ENCODE results near the gene MSH5. TPM values are rescaled to one million over a fixed set of nuclear protein-coding genes. Genes with fewer than 3 reads are reported as not detected.

MSH5 gene
- total and polyA plus RNA-seq, 2 of the 13 experiments (the other 11 are each of a cell fraction or from before 2014, with no cell fraction given), result 10.2 to 38.7 TPM

GRCh38 chr6:31728767-31729514 lies 10.9 kb upstream of the MSH5 start, which contains the start of gene DDAH2:
TSS of gene DDAH2 (minus strand) at chr6:31729299. CDS start at chr6:31729161, 138 bp downstream.
- Histone ChIP-seq H4K20me1 (ENCODE audit: insufficient read depth, low read length) (peaks cover 21% of the 10 kb centered on the region; the same call in 1 of the 2 replicates), H3K27ac (ENCODE audit: extremely low read length, insufficient read depth, low read length) (peak within 1 kb of the TSS; percentile 72), H2AFZ (ENCODE audit: low read length) (no peak within 1 kb of the TSS), H3K4me2 (ENCODE audit: low read depth, low read length) (peak within 1 kb of the TSS; percentile 86), H3K27me3 (ENCODE audit: control insufficient read depth in 1 of 2, insufficient read depth in 2 of 2, low read length in 2 of 2) (no peaks in the 10 kb centered on the region), H3K79me2 (ENCODE audit: insufficient read depth, low read length) (peaks cover 10% of the 10 kb centered on the region), H3K4me1 (ENCODE audit: insufficient read depth, low read length) (peaks cover 50% of the 10 kb centered on the region), H3K9ac (ENCODE audit: insufficient read depth, low read depth, low read length) (peak within 1 kb of the TSS; percentile 65), H3K4me3 (replicated peaks in 1 of 3; ENCODE audit: insufficient read depth in 1 of 3, low read depth in 2 of 3, low read length in 3 of 3) (peak within 1 kb of the TSS; percentile 60 to 79 (median 72)), H3K36me3 (replicated peaks in 1 of 2; ENCODE audit: control insufficient read depth in 1 of 2, insufficient read depth in 2 of 2, low read length in 2 of 2) (peaks cover 23 to 33% of the 10 kb centered on the region in 2 experiments), H3K9me3 (ENCODE audit: low read length) (no peaks in the 10 kb centered on the region)
- intact Hi-C loops (cut with micrococcal nuclease; ENCODE audit: unreplicated experiment) (loop anchor here (1.0 kb wide), 2 partner anchors 8 to 40 kb away; no protein-coding TSS in a partner anchor), in situ Hi-C loops (cut with HindIII; ENCODE audit: extremely low pct_ligation_motif_present, low pct_unique_long_range_greater_than_20kb) (no loop called here)
- ATAC-seq (peak; percentile 0; the same call in 2 of the 3 replicates), FAIRE-seq (no peak), DNase-seq (ENCODE audit: low spot score) (no peak)
- BruUV-seq (replicated peaks), result no TSS peak
- CTCF ChIA-PET (ENCODE audit: low intra/inter-chr PET ratio, low total read pairs), result interaction anchor here (0.8 to 4.2 kb wide), 6 partner anchors 10 to 101 kb away, joined by 3 to 74 read pairs (median 4); partner anchors contain the start of genes LY6G5C and MSH5
- 81% methylated on average over 36 of the region's 36 CpGs for WGBS (ENCODE audit: low lambda C conversion rate)
- POLR2A ChIA-PET, result interaction anchor here (0.7 to 11.3 kb wide), 30 partner anchors 10 to 223 kb away, joined by 3 to 279 read pairs (median 5); partner anchors contain the start of genes ABHD16A, BAG6, C6orf47 and CLIC1
- TF ChIP-seq ZNF709 (CRISPR knock-in tag; IDR thresholded peaks at IDR 0.05), result no peak
- TF ChIP-seq FOXO4 (CRISPR knock-in tag; conservative IDR thresholded peaks at IDR 0.05), result no peak
- TF ChIP-seq KDM6A (CRISPR knock-in tag; IDR thresholded peaks at IDR 0.05; ENCODE audit: low read depth), result no peak
- peak; percentile 53; the same call in 1 of the 2 replicates for TF ChIP-seq GATAD1 (CRISPR knock-in tag; IDR thresholded peaks at IDR 0.05)
- TF ChIP-seq THRA (CRISPR knock-in tag; IDR thresholded peaks at IDR 0.05; ENCODE audit: borderline replicate concordance), result no peak
- no peak for TF ChIP-seq ZNF414 (CRISPR knock-in tag; IDR thresholded peaks at IDR 0.05)
- TF ChIP-seq ZNF432 (CRISPR knock-in tag; IDR thresholded peaks at IDR 0.05; ENCODE audit: borderline replicate concordance), result no peak
- no peak for TF ChIP-seq ZNF615 (CRISPR knock-in tag; IDR thresholded peaks at IDR 0.05; ENCODE audit: borderline replicate concordance)
- no peak for TF ChIP-seq REPIN1 (CRISPR knock-in tag; IDR thresholded peaks at IDR 0.05; ENCODE audit: borderline replicate concordance, low read depth)
- TF ChIP-seq ISL2 (CRISPR knock-in tag; IDR thresholded peaks at IDR 0.05), result no peak
- TF ChIP-seq CEBPG (CRISPR knock-in tag; IDR thresholded peaks at IDR 0.05), result no peak
- no peak for TF ChIP-seq BCL6 (CRISPR knock-in tag; IDR thresholded peaks at IDR 0.05)
- no peak for TF ChIP-seq NFKBIZ (CRISPR knock-in tag; IDR thresholded peaks at IDR 0.05)
- TF ChIP-seq ZNF468 (CRISPR knock-in tag; IDR thresholded peaks at IDR 0.05), result no peak
- no peak for TF ChIP-seq SMARCC2 (IDR thresholded peaks at IDR 0.05)
- no peak for TF ChIP-seq IRF1 (CRISPR knock-in tag; IDR thresholded peaks at IDR 0.05; ENCODE audit: low read depth)
- 0 out of 2 replicates have a peak, but pooled peaks have one; percentile 3 for TF ChIP-seq ZNF713 (CRISPR knock-in tag; IDR thresholded peaks at IDR 0.05)
- no peak for TF ChIP-seq RAD21 (CRISPR knock-in tag; IDR thresholded peaks at IDR 0.05)
- TF ChIP-seq MXI1 (IDR thresholded peaks at IDR 0.05; ENCODE audit: borderline replicate concordance, low read depth, low read length), result no peak
- TF ChIP-seq POLR2AphosphoS2 (IDR thresholded peaks at IDR 0.05; ENCODE audit: low read depth, low read length), result no peak
- TF ChIP-seq SAFB2 (CRISPR knock-in tag; IDR thresholded peaks at IDR 0.05; ENCODE audit: borderline replicate concordance, low read depth), result no peak
- no peak for TF ChIP-seq HOXA5 (CRISPR knock-in tag; IDR thresholded peaks at IDR 0.05)

Data from HepG2 (cell line).